ENCODE data around the gene JARID2. TPM values are rescaled to one million over a fixed set of nuclear protein-coding genes. Genes with fewer than 3 reads are reported as not detected.
A peak's percentile ranks its signal among the peaks of the same experiment; 100 is the strongest.

The JARID2 gene
- total RNA-seq, 3 donors from 2014 or later: 10.5 to 13.9 (median 11.5) TPM

DNA sequence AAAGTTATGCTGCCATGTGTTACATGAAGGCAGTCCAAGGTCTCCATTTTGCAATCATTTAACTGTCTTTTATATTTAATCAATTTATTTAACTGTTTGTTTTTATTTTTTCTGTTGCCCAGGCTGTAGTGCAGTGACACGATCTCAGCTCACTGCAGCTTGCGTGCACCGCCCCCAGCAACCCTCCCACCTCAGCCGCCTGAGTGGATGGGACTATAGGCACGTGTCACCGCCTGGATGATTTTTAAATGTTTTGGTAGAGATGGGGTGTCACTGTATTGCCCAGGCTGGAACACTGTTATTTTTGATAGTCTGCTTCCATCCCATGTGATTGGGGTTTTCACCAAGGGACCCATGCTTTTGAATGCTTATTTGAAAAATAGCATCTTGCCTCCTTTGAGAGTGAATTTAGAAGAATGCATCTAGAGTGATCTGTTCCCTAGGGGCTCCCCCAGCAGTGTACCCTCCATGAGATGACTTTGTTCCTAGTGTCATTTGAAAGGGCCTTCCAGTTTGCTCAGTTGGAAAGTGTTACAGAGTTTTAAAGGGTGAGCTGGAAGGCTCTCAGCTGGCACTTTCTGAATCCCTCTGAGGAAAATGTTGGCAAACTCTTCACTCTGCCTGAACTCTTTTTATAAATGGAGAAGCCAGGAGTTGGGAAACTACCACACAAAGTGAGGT lies 143.4 kb downstream of the JARID2 start:
- Histone ChIP-seq H3K27ac (no peak overlapping the region), H3K9me3 (no peaks in the 10 kb centered on the region), H3K36me3 (no peaks in the 10 kb centered on the region), H3K4me3 (no peak overlapping the region), H3K4me1 (peaks cover 0 to 9% of the 10 kb centered on the region in 2 donors), H3K27me3 (no peaks in the 10 kb centered on the region)
- DNase-seq (ENCODE audit: low spot score in 2 of 2): no peak
- intact Hi-C loops (cut with DNase I; ENCODE audit: low total_unique reads): no loop called here
- TF ChIP-seq, protein P1, sequence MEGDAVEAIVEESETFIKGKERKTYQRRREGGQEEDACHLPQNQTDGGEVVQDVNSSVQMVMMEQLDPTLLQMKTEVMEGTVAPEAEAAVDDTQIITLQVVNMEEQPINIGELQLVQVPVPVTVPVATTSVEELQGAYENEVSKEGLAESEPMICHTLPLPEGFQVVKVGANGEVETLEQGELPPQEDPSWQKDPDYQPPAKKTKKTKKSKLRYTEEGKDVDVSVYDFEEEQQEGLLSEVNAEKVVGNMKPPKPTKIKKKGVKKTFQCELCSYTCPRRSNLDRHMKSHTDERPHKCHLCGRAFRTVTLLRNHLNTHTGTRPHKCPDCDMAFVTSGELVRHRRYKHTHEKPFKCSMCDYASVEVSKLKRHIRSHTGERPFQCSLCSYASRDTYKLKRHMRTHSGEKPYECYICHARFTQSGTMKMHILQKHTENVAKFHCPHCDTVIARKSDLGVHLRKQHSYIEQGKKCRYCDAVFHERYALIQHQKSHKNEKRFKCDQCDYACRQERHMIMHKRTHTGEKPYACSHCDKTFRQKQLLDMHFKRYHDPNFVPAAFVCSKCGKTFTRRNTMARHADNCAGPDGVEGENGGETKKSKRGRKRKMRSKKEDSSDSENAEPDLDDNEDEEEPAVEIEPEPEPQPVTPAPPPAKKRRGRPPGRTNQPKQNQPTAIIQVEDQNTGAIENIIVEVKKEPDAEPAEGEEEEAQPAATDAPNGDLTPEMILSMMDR (IDR thresholded peaks at IDR 0.05): no peak
- no peak for TF ChIP-seq POLR2AphosphoS5 (IDR thresholded peaks at IDR 0.05)
- TF ChIP-seq POLR2A (IDR thresholded peaks at IDR 0.05): no peak

DNA sequence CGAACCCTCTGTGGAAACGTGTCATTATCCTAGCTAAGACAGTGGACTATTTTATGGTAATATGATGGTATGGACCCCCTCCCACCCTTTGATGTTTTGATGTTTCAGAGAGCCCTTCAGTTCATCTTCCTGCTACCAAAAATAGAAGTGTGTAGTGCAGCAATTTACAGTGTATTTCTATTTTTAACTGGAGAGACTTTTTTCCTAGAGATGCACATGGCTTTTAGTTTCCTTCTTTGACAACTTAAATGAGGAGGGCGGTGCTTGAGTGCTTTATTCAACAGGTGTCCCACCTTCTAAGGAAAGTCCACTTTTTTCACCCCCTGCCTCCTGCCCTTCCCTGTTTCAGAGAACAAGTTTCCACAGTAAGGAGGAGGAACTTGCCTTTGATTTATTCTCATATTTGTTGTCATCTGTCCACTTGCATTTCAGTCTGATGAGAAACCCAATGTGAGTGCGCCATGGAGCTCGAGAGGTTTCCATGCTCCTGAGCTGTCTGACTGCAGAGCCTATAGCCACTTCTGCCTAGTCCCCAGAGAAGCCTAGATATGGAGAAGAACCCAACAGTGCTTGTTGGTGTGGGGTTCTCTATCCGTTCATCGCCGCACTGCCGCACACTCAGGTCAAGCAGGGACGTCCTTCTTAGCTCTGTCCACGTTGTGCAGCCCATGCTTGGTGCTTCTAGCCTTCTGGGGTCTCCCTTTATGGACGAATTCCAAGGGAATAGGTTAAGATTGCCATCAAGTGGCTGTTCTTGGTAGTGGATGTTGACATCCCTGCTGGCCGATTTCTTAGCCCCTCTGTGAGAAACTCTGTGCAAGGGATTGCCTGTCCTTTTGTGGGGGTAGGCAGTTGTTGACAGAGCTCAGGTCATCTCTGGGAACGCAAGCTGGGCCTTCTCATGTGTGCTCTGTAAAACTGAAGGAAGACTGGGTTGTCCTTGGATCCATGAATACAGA lies 144.2 kb downstream of the JARID2 start:
- H3K36me3 ChIP-seq: no peaks in the 10 kb centered on the region
- no peak for DNase-seq (ENCODE audit: low spot score in 2 of 2)
- intact Hi-C loops (cut with DNase I; ENCODE audit: low total_unique reads): no loop called here
- H3K9me3 ChIP-seq: no peaks in the 10 kb centered on the region
- H3K27ac ChIP-seq: no peak overlapping the region
- H3K4me3 ChIP-seq: no peak overlapping the region
- TF ChIP-seq POLR2A (IDR thresholded peaks at IDR 0.05): no peak
- TF ChIP-seq, protein P1 (IDR thresholded peaks at IDR 0.05): peak in 1 of 3 donors; percentile 20
- no peaks in the 10 kb centered on the region for H3K27me3 ChIP-seq
- H3K4me1 ChIP-seq: peaks cover 0 to 9% of the 10 kb centered on the region in 2 donors

DNA sequence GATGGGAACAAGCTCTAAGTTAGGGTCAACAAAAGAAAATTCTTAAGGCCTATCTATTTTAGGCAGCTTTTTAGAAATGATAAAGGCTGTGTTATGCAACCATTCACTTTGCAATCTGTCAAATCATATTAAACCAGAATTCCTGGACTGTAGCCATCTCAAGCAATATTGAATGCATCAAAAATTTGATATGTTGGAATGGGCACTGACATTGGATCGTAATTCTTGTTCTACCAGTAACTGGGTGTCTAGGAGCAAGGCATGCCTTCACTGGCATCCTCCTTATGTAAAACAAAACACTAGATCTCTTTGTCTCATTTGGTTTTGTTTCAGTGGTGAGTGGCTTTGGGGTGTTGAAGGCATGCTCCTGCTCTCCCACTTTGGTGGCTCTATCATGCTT lies 145.6 kb downstream of the JARID2 start:
- TF ChIP-seq, protein P1 (IDR thresholded peaks at IDR 0.05): no peak
- TF ChIP-seq POLR2A (IDR thresholded peaks at IDR 0.05) (no peak), POLR2AphosphoS5 (IDR thresholded peaks at IDR 0.05) (no peak)
- no peaks in the 10 kb centered on the region for H3K36me3 ChIP-seq
- H3K4me3 ChIP-seq: no peak overlapping the region
- intact Hi-C loops (cut with DNase I; ENCODE audit: low total_unique reads): no loop called here
- no peaks in the 10 kb centered on the region for H3K27me3 ChIP-seq
- no peak overlapping the region for H3K27ac ChIP-seq
- H3K9me3 ChIP-seq: no peaks in the 10 kb centered on the region
- no peak for DNase-seq (ENCODE audit: low spot score in 2 of 2)
- peaks cover 0 to 9% of the 10 kb centered on the region in 2 donors for H3K4me1 ChIP-seq

DNA sequence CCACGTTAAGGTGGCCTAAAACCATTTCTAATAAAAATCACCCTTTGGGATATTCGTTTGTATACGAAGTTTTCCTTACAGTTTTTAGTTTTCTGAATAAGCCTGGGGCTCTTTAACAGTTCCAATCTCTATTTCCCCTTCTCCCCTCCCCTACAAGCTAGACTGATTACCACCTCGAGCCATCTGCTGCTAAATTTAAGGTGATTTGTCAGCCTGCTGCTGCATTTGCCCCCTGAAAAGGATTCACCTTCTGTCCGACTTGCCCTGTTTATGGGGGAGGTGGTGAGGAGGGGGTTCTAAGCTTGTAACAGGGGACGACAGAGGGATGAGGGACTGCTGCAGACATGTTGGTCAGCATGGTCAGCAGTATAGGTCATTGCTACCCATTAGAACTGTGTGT lies 146.3 kb downstream of the JARID2 start:
- H3K27ac ChIP-seq: no peak overlapping the region
- H3K27me3 ChIP-seq: no peaks in the 10 kb centered on the region

More for the DNA sequence above, 146.3 kb downstream of the JARID2 start:
- H3K36me3 ChIP-seq: no peaks in the 10 kb centered on the region
- intact Hi-C loops (cut with DNase I; ENCODE audit: low total_unique reads): no loop called here
- no peak for TF ChIP-seq POLR2AphosphoS5 (IDR thresholded peaks at IDR 0.05)
- TF ChIP-seq POLR2A (IDR thresholded peaks at IDR 0.05): no peak
- TF ChIP-seq, protein P1 (IDR thresholded peaks at IDR 0.05): no peak
- no peak overlapping the region for H3K4me3 ChIP-seq
- H3K9me3 ChIP-seq: no peaks in the 10 kb centered on the region
- H3K4me1 ChIP-seq: peaks cover 0 to 9% of the 10 kb centered on the region in 2 donors
- no peak for DNase-seq (ENCODE audit: low spot score in 2 of 2)

Measured in breast epithelium (tissue), 4 donors.